ENCODE measurements around the gene TFE3.

GRCh38 chrX:48997865-48998264, 45.3 kb downstream of the TFE3 start:
- TF ChIP-seq POLR2AphosphoS5 (IDR thresholded peaks at IDR 0.05; ENCODE audit: low read depth, low read length) (no peak), POLR2A (IDR thresholded peaks at IDR 0.05; ENCODE audit: low read depth, low read length) (no peak)

All from GM12892 (cell line).